ENCODE measurements around the gene ELN.

The ELN gene

GRCh38 chr7:74022507-74022906 lies 5.5 kb upstream of the ELN start:
- Histone ChIP-seq H3K27me3 (ENCODE audit: control insufficient read depth in 2 of 2, insufficient read depth in 2 of 2, low read length in 2 of 2) (peaks cover 0 to 2% of the 10 kb centered on the region in 2 donors), H3K36me3 (ENCODE audit: control insufficient read depth in 2 of 2, insufficient read depth in 2 of 2, low read length in 2 of 2) (no peaks in the 10 kb centered on the region), H3K9ac (ENCODE audit: low read depth in 1 of 2, low read length in 2 of 2) (no peak overlapping the region), H3K4me3 (ENCODE audit: low read length in 2 of 2) (no peak overlapping the region), H3K4me1 (ENCODE audit: control insufficient read depth in 2 of 2, insufficient read depth in 2 of 2, low read length in 2 of 2) (peaks cover 5 to 13% of the 10 kb centered on the region in 2 donors), H3K9me3 (ENCODE audit: control insufficient read depth in 2 of 2, low read length in 2 of 2) (no peaks in the 10 kb centered on the region), H3K27ac (ENCODE audit: low read depth in 2 of 2, low read length in 2 of 2) (no peak overlapping the region)

DNA sequence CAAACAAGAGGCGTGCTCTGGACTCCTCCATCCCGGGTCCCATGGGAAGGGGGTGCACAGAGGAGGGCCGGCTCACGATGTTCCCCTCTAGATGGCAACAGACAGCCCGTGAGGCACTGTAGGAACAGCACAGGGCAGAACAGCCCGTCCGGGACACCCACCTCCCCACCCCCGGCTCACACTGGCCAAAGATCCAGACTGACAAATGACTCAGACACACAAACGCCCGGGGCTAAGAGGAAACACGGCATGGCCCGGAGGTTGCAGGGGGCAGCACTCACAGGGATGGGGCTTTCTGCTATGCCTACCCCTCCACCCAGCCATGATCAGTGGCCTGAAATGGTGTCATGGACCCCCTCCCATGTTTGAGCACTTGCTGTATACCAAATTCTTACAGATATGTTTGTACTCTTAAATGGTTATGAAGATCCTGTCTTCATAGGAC lies 4.9 kb upstream of the ELN start:
- H3K36me3 ChIP-seq (ENCODE audit: control insufficient read depth in 2 of 2, insufficient read depth in 2 of 2, low read length in 2 of 2): no peaks in the 10 kb centered on the region
- no peak overlapping the region for H3K4me3 ChIP-seq (ENCODE audit: low read length in 2 of 2)
- peaks cover 0 to 2% of the 10 kb centered on the region in 2 donors for H3K27me3 ChIP-seq (ENCODE audit: control insufficient read depth in 2 of 2, insufficient read depth in 2 of 2, low read length in 2 of 2)
- H3K27ac ChIP-seq (ENCODE audit: low read depth in 2 of 2, low read length in 2 of 2): no peak overlapping the region
- H3K9ac ChIP-seq (ENCODE audit: low read depth in 1 of 2, low read length in 2 of 2): no peak overlapping the region
- H3K4me1 ChIP-seq (ENCODE audit: control insufficient read depth in 2 of 2, insufficient read depth in 2 of 2, low read length in 2 of 2): peaks cover 5 to 13% of the 10 kb centered on the region in 2 donors
- no peaks in the 10 kb centered on the region for H3K9me3 ChIP-seq (ENCODE audit: control insufficient read depth in 2 of 2, low read length in 2 of 2)

DNA sequence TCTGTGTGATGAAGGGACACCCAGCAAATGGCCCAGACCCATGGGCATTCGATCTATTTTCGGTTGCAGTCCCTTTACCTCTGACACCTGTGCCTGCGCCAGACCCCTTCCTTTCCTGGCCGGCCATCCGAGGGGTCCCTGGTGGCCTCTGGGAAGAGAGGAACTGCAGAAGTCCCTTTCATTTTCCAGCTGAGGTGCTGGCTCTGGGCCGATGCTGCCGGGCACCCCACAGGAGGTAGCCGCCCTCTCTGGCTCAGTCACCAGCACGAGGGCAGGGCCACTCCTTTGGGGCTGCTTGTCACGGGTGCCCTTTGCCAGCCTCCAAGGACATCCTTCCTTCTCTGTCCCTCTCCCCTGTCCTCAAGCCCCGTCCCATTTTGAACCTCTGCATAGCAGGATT lies 4.2 kb upstream of the ELN start:
- H3K9ac ChIP-seq (ENCODE audit: low read depth in 1 of 2, low read length in 2 of 2): no peak overlapping the region
- no peaks in the 10 kb centered on the region for H3K36me3 ChIP-seq (ENCODE audit: control insufficient read depth in 2 of 2, insufficient read depth in 2 of 2, low read length in 2 of 2)
- H3K27ac ChIP-seq (ENCODE audit: low read depth in 2 of 2, low read length in 2 of 2): no peak overlapping the region
- H3K9me3 ChIP-seq (ENCODE audit: control insufficient read depth in 2 of 2, low read length in 2 of 2): no peaks in the 10 kb centered on the region
- peaks cover 6 to 16% of the 10 kb centered on the region in 2 donors for H3K4me1 ChIP-seq (ENCODE audit: control insufficient read depth in 2 of 2, insufficient read depth in 2 of 2, low read length in 2 of 2)
- peaks cover 0 to 5% of the 10 kb centered on the region in 2 donors for H3K27me3 ChIP-seq (ENCODE audit: control insufficient read depth in 2 of 2, insufficient read depth in 2 of 2, low read length in 2 of 2)
- no peak overlapping the region for H3K4me3 ChIP-seq (ENCODE audit: low read length in 2 of 2)

DNA sequence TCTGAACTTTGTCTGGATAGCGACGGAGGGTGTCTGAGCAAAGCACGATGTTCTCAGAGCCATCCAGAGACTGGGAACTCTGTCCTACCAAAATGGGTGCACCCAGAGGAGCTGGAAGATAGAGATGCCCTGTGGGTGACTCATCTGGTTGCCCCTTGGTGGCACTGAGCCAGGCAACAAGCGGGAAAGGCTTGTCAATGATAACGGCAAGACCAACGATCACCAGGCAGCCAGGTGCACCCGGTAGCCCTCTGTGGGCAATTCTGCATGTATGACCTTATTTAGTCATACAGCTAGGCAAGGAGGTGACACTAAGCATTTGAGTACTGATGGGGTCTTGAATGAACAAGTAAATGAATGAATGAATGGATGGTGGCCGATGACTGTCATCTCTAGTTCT lies 2.8 kb upstream of the ELN start:
- Histone ChIP-seq H3K36me3 (ENCODE audit: control insufficient read depth in 2 of 2, insufficient read depth in 2 of 2, low read length in 2 of 2) (no peaks in the 10 kb centered on the region), H3K27me3 (ENCODE audit: control insufficient read depth in 2 of 2, insufficient read depth in 2 of 2, low read length in 2 of 2) (peaks cover 2 to 5% of the 10 kb centered on the region in 2 donors), H3K4me3 (ENCODE audit: low read length in 2 of 2) (no peak overlapping the region), H3K9me3 (ENCODE audit: control insufficient read depth in 2 of 2, low read length in 2 of 2) (no peaks in the 10 kb centered on the region), H3K27ac (ENCODE audit: low read depth in 2 of 2, low read length in 2 of 2) (no peak overlapping the region), H3K4me1 (ENCODE audit: control insufficient read depth in 2 of 2, insufficient read depth in 2 of 2, low read length in 2 of 2) (peaks cover 6 to 16% of the 10 kb centered on the region in 2 donors), H3K9ac (ENCODE audit: low read depth in 1 of 2, low read length in 2 of 2) (no peak overlapping the region)

DNA sequence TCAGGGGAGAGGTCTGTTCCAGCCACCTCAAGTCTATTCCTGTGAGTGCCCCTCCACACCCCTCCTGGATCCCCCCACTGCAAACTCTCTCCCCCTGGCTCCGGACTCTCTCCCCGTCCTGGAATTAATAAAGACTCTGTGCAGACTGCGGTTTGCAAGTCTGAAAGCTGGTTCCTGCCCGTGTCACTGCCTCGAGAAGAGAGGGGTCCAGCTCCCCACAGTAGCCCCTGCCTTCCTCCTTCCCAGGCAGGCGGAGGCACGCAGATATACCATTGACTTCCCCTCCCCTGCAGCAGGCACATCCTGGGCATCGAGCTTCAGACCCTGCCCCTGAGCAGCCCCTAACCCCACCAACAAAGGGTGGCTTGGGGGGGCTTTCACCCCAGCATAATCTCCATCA lies 2.2 kb upstream of the ELN start:
- Histone ChIP-seq H3K27ac (ENCODE audit: low read depth in 2 of 2, low read length in 2 of 2) (no peak overlapping the region), H3K27me3 (ENCODE audit: control insufficient read depth in 2 of 2, insufficient read depth in 2 of 2, low read length in 2 of 2) (peaks cover 2 to 5% of the 10 kb centered on the region in 2 donors), H3K4me1 (ENCODE audit: control insufficient read depth in 2 of 2, insufficient read depth in 2 of 2, low read length in 2 of 2) (peaks cover 6 to 16% of the 10 kb centered on the region in 2 donors), H3K9me3 (ENCODE audit: control insufficient read depth in 2 of 2, low read length in 2 of 2) (no peaks in the 10 kb centered on the region), H3K4me3 (ENCODE audit: low read length in 2 of 2) (no peak overlapping the region), H3K36me3 (ENCODE audit: control insufficient read depth in 2 of 2, insufficient read depth in 2 of 2, low read length in 2 of 2) (no peaks in the 10 kb centered on the region), H3K9ac (ENCODE audit: low read depth in 1 of 2, low read length in 2 of 2) (no peak overlapping the region)

- Histone ChIP-seq H3K4me3 (ENCODE audit: low read length in 2 of 2) (no peak overlapping the region), H3K4me1 (ENCODE audit: control insufficient read depth in 2 of 2, insufficient read depth in 2 of 2, low read length in 2 of 2) (peaks cover 6 to 16% of the 10 kb centered on the region in 2 donors), H3K27me3 (ENCODE audit: control insufficient read depth in 2 of 2, insufficient read depth in 2 of 2, low read length in 2 of 2) (peaks cover 2 to 5% of the 10 kb centered on the region in 2 donors), H3K9me3 (ENCODE audit: control insufficient read depth in 2 of 2, low read length in 2 of 2) (no peaks in the 10 kb centered on the region), H3K27ac (ENCODE audit: low read depth in 2 of 2, low read length in 2 of 2) (no peak overlapping the region), H3K9ac (ENCODE audit: low read depth in 1 of 2, low read length in 2 of 2) (peak overlapping the region; percentile 0 to 17), H3K36me3 (ENCODE audit: control insufficient read depth in 2 of 2, insufficient read depth in 2 of 2, low read length in 2 of 2) (no peaks in the 10 kb centered on the region)
Observed at GRCh38 chr7:74026406-74026902, 1.5 kb upstream of the ELN start.

DNA sequence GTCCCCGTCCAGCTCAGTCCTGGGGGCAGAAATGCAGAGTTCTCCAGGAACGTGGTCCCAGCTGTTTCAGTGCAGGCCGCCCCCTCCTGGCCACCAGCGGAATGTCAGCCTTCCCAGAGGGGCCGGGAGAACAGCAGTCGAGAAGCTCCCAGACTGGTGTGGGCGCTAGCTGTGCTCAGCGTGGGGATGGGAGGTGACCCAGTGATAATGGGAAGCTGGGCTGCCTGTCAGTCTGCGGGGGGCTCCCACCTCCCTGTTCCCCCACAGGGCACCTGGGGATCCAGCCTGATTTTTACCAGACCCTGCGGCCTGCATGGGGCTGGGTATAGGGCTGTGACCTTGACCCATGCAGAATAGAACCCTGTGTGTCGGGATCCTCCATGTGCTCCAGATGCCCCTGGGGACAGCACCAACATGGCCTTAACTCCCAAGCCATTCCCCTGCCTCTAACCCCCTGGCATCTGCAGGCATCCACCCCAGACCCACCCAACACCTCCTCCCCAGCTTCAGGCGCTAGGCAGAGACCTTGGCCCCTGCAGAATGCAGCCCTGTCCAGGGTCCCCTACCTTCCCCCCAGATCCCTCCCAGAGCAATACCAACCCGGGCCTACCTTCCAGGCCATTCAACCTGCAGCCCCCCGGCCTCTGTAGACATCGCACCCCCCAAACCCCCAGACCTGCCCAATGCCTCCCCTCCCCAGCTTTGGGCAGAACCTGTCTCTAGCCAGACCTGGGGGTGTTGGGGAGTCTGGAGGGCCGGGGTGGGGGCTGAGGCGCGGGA lies 880 bp upstream of the ELN start:
- H3K9me3 ChIP-seq (ENCODE audit: control insufficient read depth in 2 of 2, low read length in 2 of 2): no peaks in the 10 kb centered on the region
- H3K4me3 ChIP-seq (ENCODE audit: low read length in 2 of 2): no peak overlapping the region
- H3K4me1 ChIP-seq (ENCODE audit: control insufficient read depth in 2 of 2, insufficient read depth in 2 of 2, low read length in 2 of 2): peaks cover 6 to 21% of the 10 kb centered on the region in 2 donors
- no peaks in the 10 kb centered on the region for H3K36me3 ChIP-seq (ENCODE audit: control insufficient read depth in 2 of 2, insufficient read depth in 2 of 2, low read length in 2 of 2)
- H3K9ac ChIP-seq (ENCODE audit: low read depth in 1 of 2, low read length in 2 of 2): peak overlapping the region; percentile 0 to 17
- H3K27me3 ChIP-seq (ENCODE audit: control insufficient read depth in 2 of 2, insufficient read depth in 2 of 2, low read length in 2 of 2): peaks cover 2 to 5% of the 10 kb centered on the region in 2 donors
- H3K27ac ChIP-seq (ENCODE audit: low read depth in 2 of 2, low read length in 2 of 2): peak overlapping the region; percentile 11 to 52

- Histone ChIP-seq H3K36me3 (ENCODE audit: control insufficient read depth in 2 of 2, insufficient read depth in 2 of 2, low read length in 2 of 2) (no peaks in the 10 kb centered on the region), H3K9ac (ENCODE audit: low read depth in 1 of 2, low read length in 2 of 2) (peak overlapping the region; percentile 24 to 59), H3K4me3 (ENCODE audit: low read length in 2 of 2) (peak overlapping the region; percentile 34 to 53), H3K9me3 (ENCODE audit: control insufficient read depth in 2 of 2, low read length in 2 of 2) (no peaks in the 10 kb centered on the region), H3K27me3 (ENCODE audit: control insufficient read depth in 2 of 2, insufficient read depth in 2 of 2, low read length in 2 of 2) (peaks cover 2 to 5% of the 10 kb centered on the region in 2 donors), H3K4me1 (ENCODE audit: control insufficient read depth in 2 of 2, insufficient read depth in 2 of 2, low read length in 2 of 2) (peaks cover 6 to 13% of the 10 kb centered on the region in 2 donors), H3K27ac (ENCODE audit: low read depth in 2 of 2, low read length in 2 of 2) (peak overlapping the region; percentile 43 to 69)
Observed at GRCh38 chr7:74028321-74028838, 407 bp downstream of the ELN start.

- Histone ChIP-seq H3K27ac (ENCODE audit: low read depth in 2 of 2, low read length in 2 of 2) (peak overlapping the region in 1 of 2 donors; percentile 69), H3K27me3 (ENCODE audit: control insufficient read depth in 2 of 2, insufficient read depth in 2 of 2, low read length in 2 of 2) (peaks cover 2 to 5% of the 10 kb centered on the region in 2 donors), H3K9ac (ENCODE audit: low read depth in 1 of 2, low read length in 2 of 2) (peak overlapping the region in 1 of 2 donors; percentile 59), H3K4me3 (ENCODE audit: low read length in 2 of 2) (peak overlapping the region; percentile 53 to 56), H3K4me1 (ENCODE audit: control insufficient read depth in 2 of 2, insufficient read depth in 2 of 2, low read length in 2 of 2) (peaks cover 6 to 15% of the 10 kb centered on the region in 2 donors), H3K36me3 (ENCODE audit: control insufficient read depth in 2 of 2, insufficient read depth in 2 of 2, low read length in 2 of 2) (no peaks in the 10 kb centered on the region), H3K9me3 (ENCODE audit: control insufficient read depth in 2 of 2, low read length in 2 of 2) (no peaks in the 10 kb centered on the region)
Observed at GRCh38 chr7:74029089-74029785, 1.3 kb downstream of the ELN start.

- no peaks in the 10 kb centered on the region for H3K36me3 ChIP-seq (ENCODE audit: control insufficient read depth in 2 of 2, insufficient read depth in 2 of 2, low read length in 2 of 2)
- peaks cover 6 to 17% of the 10 kb centered on the region in 2 donors for H3K4me1 ChIP-seq (ENCODE audit: control insufficient read depth in 2 of 2, insufficient read depth in 2 of 2, low read length in 2 of 2)
- peak overlapping the region in 1 of 2 donors; percentile 30 for H3K9ac ChIP-seq (ENCODE audit: low read depth in 1 of 2, low read length in 2 of 2)
- peaks cover 2 to 5% of the 10 kb centered on the region in 2 donors for H3K27me3 ChIP-seq (ENCODE audit: control insufficient read depth in 2 of 2, insufficient read depth in 2 of 2, low read length in 2 of 2)
- H3K9me3 ChIP-seq (ENCODE audit: control insufficient read depth in 2 of 2, low read length in 2 of 2): no peaks in the 10 kb centered on the region
- H3K27ac ChIP-seq (ENCODE audit: low read depth in 2 of 2, low read length in 2 of 2): peak overlapping the region in 1 of 2 donors; percentile 69
- H3K4me3 ChIP-seq (ENCODE audit: low read length in 2 of 2): peak overlapping the region; percentile 53 to 56
Observed at GRCh38 chr7:74029991-74030415, 2.0 kb downstream of the ELN start.
